A549 (cell line): ENCODE data around the gene CCDC60.

Experiments used
- BCL3 ChIP-seq: fragments of >200 bp; sonication (Bioruptor Twin); formaldehyde crosslinking; IDR thresholded peaks from 3 replicates; pipeline ENCODE4 v1.6.1; 2016
- BHLHE40 ChIP-seq: IDR thresholded peaks from 2 replicates; pipeline ENCODE4 v1.6.1; 2012; ENCODE audit warnings: low read depth, low read length, inconsistent platforms
- CTCF ChIP-seq: fragments of >200 bp; sonication (Bioruptor Twin); formaldehyde crosslinking; IDR thresholded peaks from 3 replicates; pipeline ENCODE4 v1.5.1; 2016
- EP300 ChIP-seq, 2 experiments: fragments of >200 bp; sonication (Bioruptor Twin); formaldehyde crosslinking; IDR thresholded peaks; 2 replicates in 1 of 2; 3 replicates in 1 of 2; pipeline ENCODE4 v1.6.1; 2016 to 2017
- ESRRA ChIP-seq: fragments of 150-350 bp; IDR thresholded peaks from 2 replicates; pipeline ENCODE4 v1.6.1; 2014; ENCODE audit warnings: mild to moderate bottlenecking, low read length, borderline replicate concordance
- MAZ ChIP-seq: fragments of 150-350 bp; IDR thresholded peaks from 2 replicates; pipeline ENCODE4 v1.6.1; 2014; ENCODE audit warnings: antibody characterized with exemption, low read depth, low read length, borderline replicate concordance
- NFE2L2 ChIP-seq: fragments of 150-350 bp; conservative IDR thresholded peaks from 2 replicates; pipeline ENCODE4 v1.6.1; 2014; ENCODE audit warnings: low read length
- POLR2A ChIP-seq: IDR thresholded peaks from 2 replicates; pipeline ENCODE4 v1.6.1; 2012; ENCODE audit warnings: mild to moderate bottlenecking, low read length
- SMC3 ChIP-seq: fragments of >200 bp; sonication (Bioruptor Twin); formaldehyde crosslinking; IDR thresholded peaks from 3 replicates; pipeline ENCODE4 v1.6.1; 2018; ENCODE audit warnings: inconsistent platforms
- TF ChIP-seq, protein P1 (sequence below): fragments of 200-600 bp; sonication (generic); IDR thresholded peaks from 2 replicates; pipeline ENCODE4 v1.6.1; 2016; ENCODE audit warnings: antibody characterized with exemption, mild to moderate bottlenecking, moderate library complexity

GRCh38 chr12:119294211-119294610 lies 40.3 kb upstream of the CCDC60 start:
- TF ChIP-seq CTCF (no peak), MAZ (no peak), NFE2L2 (no peak), POLR2A (no peak), SMC3 (no peak), ESRRA (no peak), BCL3 (no peak), BHLHE40 (no peak), EP300 (IDR thresholded peaks at IDR 0.05) (no peak)
- TF ChIP-seq, protein P1, sequence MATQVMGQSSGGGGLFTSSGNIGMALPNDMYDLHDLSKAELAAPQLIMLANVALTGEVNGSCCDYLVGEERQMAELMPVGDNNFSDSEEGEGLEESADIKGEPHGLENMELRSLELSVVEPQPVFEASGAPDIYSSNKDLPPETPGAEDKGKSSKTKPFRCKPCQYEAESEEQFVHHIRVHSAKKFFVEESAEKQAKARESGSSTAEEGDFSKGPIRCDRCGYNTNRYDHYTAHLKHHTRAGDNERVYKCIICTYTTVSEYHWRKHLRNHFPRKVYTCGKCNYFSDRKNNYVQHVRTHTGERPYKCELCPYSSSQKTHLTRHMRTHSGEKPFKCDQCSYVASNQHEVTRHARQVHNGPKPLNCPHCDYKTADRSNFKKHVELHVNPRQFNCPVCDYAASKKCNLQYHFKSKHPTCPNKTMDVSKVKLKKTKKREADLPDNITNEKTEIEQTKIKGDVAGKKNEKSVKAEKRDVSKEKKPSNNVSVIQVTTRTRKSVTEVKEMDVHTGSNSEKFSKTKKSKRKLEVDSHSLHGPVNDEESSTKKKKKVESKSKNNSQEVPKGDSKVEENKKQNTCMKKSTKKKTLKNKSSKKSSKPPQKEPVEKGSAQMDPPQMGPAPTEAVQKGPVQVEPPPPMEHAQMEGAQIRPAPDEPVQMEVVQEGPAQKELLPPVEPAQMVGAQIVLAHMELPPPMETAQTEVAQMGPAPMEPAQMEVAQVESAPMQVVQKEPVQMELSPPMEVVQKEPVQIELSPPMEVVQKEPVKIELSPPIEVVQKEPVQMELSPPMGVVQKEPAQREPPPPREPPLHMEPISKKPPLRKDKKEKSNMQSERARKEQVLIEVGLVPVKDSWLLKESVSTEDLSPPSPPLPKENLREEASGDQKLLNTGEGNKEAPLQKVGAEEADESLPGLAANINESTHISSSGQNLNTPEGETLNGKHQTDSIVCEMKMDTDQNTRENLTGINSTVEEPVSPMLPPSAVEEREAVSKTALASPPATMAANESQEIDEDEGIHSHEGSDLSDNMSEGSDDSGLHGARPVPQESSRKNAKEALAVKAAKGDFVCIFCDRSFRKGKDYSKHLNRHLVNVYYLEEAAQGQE, result no peak
